HG03378 (cell line): ENCODE results near the gene MBD1.
A peak's percentile ranks its signal among the peaks of the same experiment; 100 is the strongest.
"Not testable (repeated sequence)": the region's sequence is repeated elsewhere in the genome, so short reads cannot be mapped to it uniquely, and the experiment has no call there.

Experiments used
- ATAC-seq: cut with Tn5 transposase; IDR thresholded peaks from one replicate; pipeline ENCODE4 v1.9.1; 2021; ENCODE audit warnings: mild to moderate bottlenecking, moderate library complexity; ENCODE audit not compliant: unreplicated experiment

MBD1 gene

GRCh38 chr18:50274044-50274442, 7.3 kb downstream of the MBD1 start:
- no peak for ATAC-seq

GRCh38 chr18:50273203-50274043, 7.9 kb downstream of the MBD1 start:
- ATAC-seq, result no peak

- no peak for ATAC-seq
These were observed 8.8 kb downstream of the MBD1 start for GRCh38 chr18:50272568-50272967.

GRCh38 chr18:50268022-50268747, 13.1 kb downstream of the MBD1 start:
- peak; percentile 69 for ATAC-seq

GRCh38 chr18:50266248-50266704, 15.0 kb downstream of the MBD1 start, which contains the start of gene CFAP53:
TSS of gene CFAP53 (minus strand) at chr18:50266495. CDS start at chr18:50266404, 91 bp downstream.
- peak; percentile 52 for ATAC-seq

GRCh38 chr18:50262977-50263376, 18.3 kb downstream of the MBD1 start:
- no peak for ATAC-seq

GRCh38 chr18:50250935-50251334, 30.4 kb downstream of the MBD1 start:
- no peak for ATAC-seq

- ATAC-seq, result no peak
These were observed 31.7 kb downstream of the MBD1 start for GRCh38 chr18:50249576-50249975.

- no peak for ATAC-seq
These were observed 33.8 kb downstream of the MBD1 start for GRCh38 chr18:50247561-50247960.

- not testable (repeated sequence) for ATAC-seq
These were observed 39.6 kb downstream of the MBD1 start for GRCh38 chr18:50241768-50242167.

GRCh38 chr18:50240080-50240563, 41.2 kb downstream of the MBD1 start:
- ATAC-seq, result no peak

- ATAC-seq, result no peak
These were observed 48.9 kb downstream of the MBD1 start for GRCh38 chr18:50232419-50232818.

- ATAC-seq, result no peak
These were observed 49.7 kb downstream of the MBD1 start for GRCh38 chr18:50231621-50232020.

- not testable (repeated sequence) for ATAC-seq
These were observed 61.1 kb downstream of the MBD1 start for GRCh38 chr18:50220249-50220648.
